Activated T-cell treated with anti-CD3 and anti-CD28 coated beads, Interleukin-2, amount 50 U/mL, for 72 hours (primary cell): Measurements from ENCODE around the gene ATXN1. TPM values are rescaled to one million over a fixed set of nuclear protein-coding genes. Genes with fewer than 3 reads are reported as not detected.
"Not testable (repeated sequence)": the region's sequence is repeated elsewhere in the genome, so short reads cannot be mapped to it uniquely, and the experiment has no call there.

ENCODE experiments used
- ATAC-seq, 2 donors: fragments of 150-1000 bp; cut with Tn5 transposase; replicated peaks in 1 of 2; 2 replicates each; pipeline ENCODE4 v1.10.0; 2021; ENCODE audit warnings: moderate library complexity in 2 of 2, mild to moderate bottlenecking in 1 of 2
- DNase-seq, 2 donors: peaks; one replicate each; pipeline ENCODE4 v3.0.0; 2021 to 2022; ENCODE audit warnings: mixed read lengths in 1 of 2
- H3K27ac Mint-ChIP-seq: one replicate; pipeline ENCODE4 v1.8.0; 2022; ENCODE audit warnings: mild to moderate bottlenecking, moderate library complexity, mixed read lengths
- H3K27me3 Mint-ChIP-seq: one replicate; pipeline ENCODE4 v1.8.0; 2022; ENCODE audit warnings: low read depth, mixed read lengths
- H3K36me3 Mint-ChIP-seq, 2 donors: one replicate each; pipeline ENCODE4 v1.8.0; 2022; ENCODE audit warnings: mixed read lengths in 2 of 2, mild to moderate bottlenecking in 1 of 2; ENCODE audit not compliant: insufficient read depth in 2 of 2
- H3K4me1 Mint-ChIP-seq: one replicate; pipeline ENCODE4 v1.8.0; 2022; ENCODE audit warnings: low read depth, mixed read lengths
- H3K4me3 Mint-ChIP-seq, 2 donors: one replicate each; pipeline ENCODE4 v1.8.0; 2022; ENCODE audit warnings: mild to moderate bottlenecking in 2 of 2, mixed read lengths in 2 of 2, moderate library complexity in 2 of 2
- H3K9me3 Mint-ChIP-seq, 2 donors: one replicate each; pipeline ENCODE4 v1.8.0; 2022; ENCODE audit warnings: mixed read lengths in 2 of 2
- total RNA-seq, 2 donors: library from RNA; stranded (reverse); gene quantifications; one replicate each; pipeline ENCODE4 v1.2.3, GENCODE V29; 2022

The ATXN1 gene
- total RNA-seq, 2 donors from 2014 or later, result 46.5 to 65.1 TPM

GRCh38 chr6:16544521-16544920 lies 216.7 kb downstream of the ATXN1 start:
- Mint-ChIP-seq H3K27me3 (no peaks in the 10 kb centered on the region), H3K4me1 (peaks cover 33% of the 10 kb centered on the region), H3K9me3 (no peaks in the 10 kb centered on the region), H3K27ac (no peak overlapping the region), H3K4me3 (no peak overlapping the region), H3K36me3 (peaks cover 3 to 5% of the 10 kb centered on the region in 2 donors)
- DNase-seq, result no peak
- no peak for ATAC-seq

DNA sequence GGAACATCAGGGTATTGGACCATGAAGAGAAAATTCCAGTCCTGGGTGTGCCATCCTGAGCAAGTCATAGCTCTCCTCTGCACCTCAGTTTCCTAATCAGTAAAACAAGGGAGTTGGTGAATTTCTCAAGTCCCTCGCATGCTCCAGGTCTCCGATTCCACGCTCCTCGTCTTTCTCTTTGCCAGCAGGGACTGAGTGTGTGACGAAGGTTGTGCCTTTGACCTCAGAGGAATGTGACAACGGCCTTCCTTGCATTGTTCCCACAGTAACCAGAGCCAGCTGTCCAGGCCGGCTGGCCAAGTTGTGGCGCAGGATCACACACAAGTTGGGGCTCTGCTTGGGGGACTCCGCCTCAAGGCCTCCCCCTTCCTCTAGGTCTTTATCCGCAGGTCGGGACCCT lies 217.3 kb downstream of the ATXN1 start:
- peaks cover 3 to 5% of the 10 kb centered on the region in 2 donors for H3K36me3 Mint-ChIP-seq
- H3K27me3 Mint-ChIP-seq, result no peaks in the 10 kb centered on the region
- ATAC-seq (no peak), DNase-seq (no peak)
- H3K4me1 Mint-ChIP-seq, result peaks cover 38% of the 10 kb centered on the region
- H3K27ac Mint-ChIP-seq, result no peak overlapping the region
- no peaks in the 10 kb centered on the region for H3K9me3 Mint-ChIP-seq
- H3K4me3 Mint-ChIP-seq, result no peak overlapping the region

DNA sequence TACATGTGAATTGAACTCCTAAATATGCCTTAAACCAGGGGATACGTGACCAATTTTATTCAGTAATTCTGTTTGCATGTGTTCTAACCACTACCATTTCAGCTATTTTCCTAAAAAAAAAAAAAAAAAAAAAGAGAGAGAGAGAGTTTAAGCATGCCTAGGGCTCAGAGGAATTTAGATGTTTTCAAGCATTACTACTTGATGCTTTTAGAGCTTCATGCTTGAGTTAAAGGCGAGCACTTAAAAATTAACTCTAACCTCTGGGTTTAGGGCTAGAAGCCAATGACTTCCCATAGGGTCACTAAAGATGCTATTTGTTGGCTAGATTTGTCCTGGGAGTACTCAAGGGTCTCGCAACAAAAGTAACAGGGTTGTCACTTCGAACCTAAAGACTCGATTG lies 217.7 kb downstream of the ATXN1 start:
- no peak overlapping the region for H3K27ac Mint-ChIP-seq
- DNase-seq (no peak), ATAC-seq (no peak)
- no peaks in the 10 kb centered on the region for H3K27me3 Mint-ChIP-seq
- H3K4me1 Mint-ChIP-seq, result peaks cover 43% of the 10 kb centered on the region
- H3K36me3 Mint-ChIP-seq, result peaks cover 3 to 5% of the 10 kb centered on the region in 2 donors
- no peaks in the 10 kb centered on the region for H3K9me3 Mint-ChIP-seq
- H3K4me3 Mint-ChIP-seq, result no peak overlapping the region

- ATAC-seq (no peak), DNase-seq (no peak)
- no peaks in the 10 kb centered on the region for H3K9me3 Mint-ChIP-seq
- peaks cover 40% of the 10 kb centered on the region for H3K4me1 Mint-ChIP-seq
- no peaks in the 10 kb centered on the region for H3K27me3 Mint-ChIP-seq
- H3K27ac Mint-ChIP-seq, result no peak overlapping the region
- H3K4me3 Mint-ChIP-seq, result no peak overlapping the region
- H3K36me3 Mint-ChIP-seq, result peaks cover 3 to 5% of the 10 kb centered on the region in 2 donors
Observed at GRCh38 chr6:16542070-16542469, 219.2 kb downstream of the ATXN1 start.

DNA sequence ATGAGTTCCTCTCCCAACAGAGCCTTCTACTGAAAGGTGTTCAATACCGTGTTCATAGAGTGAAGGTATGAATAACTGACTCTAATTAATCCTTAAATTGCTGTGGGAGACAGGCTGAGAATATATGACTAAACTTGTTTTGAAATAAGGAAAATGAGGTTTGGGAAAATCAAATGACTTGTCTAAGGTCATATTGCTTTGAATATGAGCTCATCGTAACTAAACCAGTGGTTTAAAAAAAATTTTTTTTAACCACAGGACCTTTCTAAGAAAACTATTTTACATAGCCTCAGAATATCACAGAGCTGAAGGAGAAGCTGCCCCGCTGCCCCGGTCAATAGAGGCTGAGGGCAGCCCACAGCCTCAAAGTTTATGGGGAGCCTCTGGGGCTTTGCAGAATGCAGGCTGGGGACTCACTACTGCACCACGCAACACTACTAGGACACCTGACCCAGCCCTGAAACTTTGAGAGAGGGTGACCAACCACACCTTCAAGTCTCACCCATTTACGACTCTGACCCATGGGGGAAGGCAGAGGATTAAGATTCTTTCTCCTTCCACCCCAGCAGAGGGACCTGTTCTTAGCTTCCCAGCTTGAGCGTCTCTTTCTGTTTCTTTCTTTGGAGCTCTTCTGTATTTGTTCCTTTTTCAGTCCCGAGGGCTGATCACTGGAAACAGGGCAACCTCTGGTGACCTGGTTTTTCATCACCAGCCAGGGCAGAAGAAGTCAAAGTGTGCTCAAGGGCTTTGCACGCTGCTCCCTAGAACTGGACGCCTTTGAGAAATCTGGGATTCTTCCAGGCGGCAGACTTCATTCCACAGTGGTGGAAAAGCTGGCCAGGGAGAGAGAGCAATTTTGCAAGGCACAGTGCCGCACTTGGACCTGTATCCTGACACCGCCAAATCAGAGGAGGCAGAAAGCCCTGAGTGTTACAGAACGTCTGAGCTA lies 220.2 kb downstream of the ATXN1 start:
- peaks cover 3 to 5% of the 10 kb centered on the region in 2 donors for H3K36me3 Mint-ChIP-seq
- H3K4me1 Mint-ChIP-seq, result peaks cover 40% of the 10 kb centered on the region
- H3K27me3 Mint-ChIP-seq, result no peaks in the 10 kb centered on the region
- no peaks in the 10 kb centered on the region for H3K9me3 Mint-ChIP-seq
- peak overlapping the region; percentile 4 to 7 for H3K4me3 Mint-ChIP-seq
- no peak overlapping the region for H3K27ac Mint-ChIP-seq
- no peak for DNase-seq
- ATAC-seq, result peak; percentile 68 to 69

DNA sequence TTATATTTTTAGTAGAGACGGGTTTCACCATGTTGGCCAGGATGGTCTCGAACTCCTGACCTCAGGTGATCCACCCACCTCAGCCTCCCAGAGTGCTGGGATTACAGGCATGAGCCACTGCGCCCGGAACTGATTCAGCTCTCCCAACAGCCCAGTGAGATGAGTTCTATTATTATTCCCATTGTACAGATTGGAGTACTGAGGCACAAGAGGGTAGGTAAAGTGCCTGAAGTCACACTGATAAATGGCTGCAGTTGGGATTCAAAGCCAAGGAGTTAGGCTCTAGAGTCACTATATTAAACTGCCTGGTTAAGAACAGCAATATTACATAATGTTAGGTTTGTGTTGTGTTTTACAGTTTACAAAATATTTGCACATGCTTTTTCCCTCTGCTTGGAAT lies 220.9 kb downstream of the ATXN1 start:
- peaks cover 45% of the 10 kb centered on the region for H3K4me1 Mint-ChIP-seq
- H3K4me3 Mint-ChIP-seq, result not testable (repeated sequence)

GRCh38 chr6:16539086-16539931 lies 222.0 kb downstream of the ATXN1 start:
- Mint-ChIP-seq H3K4me1 (peaks cover 47% of the 10 kb centered on the region), H3K4me3 (peak overlapping the region in 1 of 2 donors; percentile 13), H3K27ac (peak overlapping the region; percentile 11), H3K36me3 (peaks cover 1 to 2% of the 10 kb centered on the region in 2 donors), H3K9me3 (no peaks in the 10 kb centered on the region), H3K27me3 (no peaks in the 10 kb centered on the region)
- ATAC-seq, result peak; percentile 48 to 61
- no peak for DNase-seq

More for the DNA sequence above, 220.9 kb downstream of the ATXN1 start:
- not testable (repeated sequence) for H3K27ac Mint-ChIP-seq, ATAC-seq, DNase-seq, H3K27me3 Mint-ChIP-seq, H3K9me3 Mint-ChIP-seq, H3K36me3 Mint-ChIP-seq

DNA sequence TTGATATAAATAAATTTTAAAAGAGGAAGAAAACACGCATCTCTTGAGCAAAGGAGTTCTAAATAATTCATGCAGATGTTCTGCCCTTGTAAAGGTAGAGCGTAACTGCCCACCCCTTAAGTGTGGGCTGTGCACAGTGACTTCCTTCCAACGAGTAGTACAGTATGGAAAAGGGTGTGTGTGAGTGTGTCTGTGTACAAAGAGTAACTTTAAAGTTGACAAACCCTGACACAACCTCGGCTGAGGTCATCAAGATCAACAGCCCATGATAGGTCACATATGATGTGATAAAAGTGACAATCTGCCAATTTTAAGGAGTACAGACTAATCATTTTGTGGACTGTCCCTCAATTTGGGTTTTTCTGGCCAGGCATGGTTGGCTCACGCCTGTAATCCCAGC lies 225.7 kb downstream of the ATXN1 start:
- no peak for DNase-seq
- Mint-ChIP-seq H3K4me1 (peaks cover 58% of the 10 kb centered on the region), H3K36me3 (peaks cover 1 to 3% of the 10 kb centered on the region in 2 donors), H3K27ac (no peak overlapping the region), H3K27me3 (no peaks in the 10 kb centered on the region), H3K9me3 (peaks cover 0 to 2% of the 10 kb centered on the region in 2 donors), H3K4me3 (no peak overlapping the region)
- ATAC-seq, result no peak

- Mint-ChIP-seq H3K27me3 (no peaks in the 10 kb centered on the region), H3K27ac (peak overlapping the region; percentile 89)
Observed at GRCh38 chr6:16533721-16534136, 227.5 kb downstream of the ATXN1 start.

GRCh38 chr6:16533210-16533609 lies 228.1 kb downstream of the ATXN1 start:
- Mint-ChIP-seq H3K9me3 (peaks cover 0 to 2% of the 10 kb centered on the region in 2 donors), H3K4me1 (peaks cover 39% of the 10 kb centered on the region), H3K36me3 (peaks cover 0 to 3% of the 10 kb centered on the region in 2 donors), H3K27ac (peak overlapping the region; percentile 89), H3K4me3 (peak overlapping the region in 1 of 2 donors; percentile 55), H3K27me3 (no peaks in the 10 kb centered on the region)
- peak in 1 of 2 donors; percentile 2 for ATAC-seq
- DNase-seq, result no peak

More at GRCh38 chr6:16533721-16534136, 227.5 kb downstream of the ATXN1 start:
- peak overlapping the region in 1 of 2 donors; percentile 55 for H3K4me3 Mint-ChIP-seq
- peaks cover 0 to 2% of the 10 kb centered on the region in 2 donors for H3K9me3 Mint-ChIP-seq
- ATAC-seq, result peak; percentile 94 to 97
- peaks cover 0 to 3% of the 10 kb centered on the region in 2 donors for H3K36me3 Mint-ChIP-seq
- peak; percentile 11 to 40 for DNase-seq
- peaks cover 42% of the 10 kb centered on the region for H3K4me1 Mint-ChIP-seq

DNA sequence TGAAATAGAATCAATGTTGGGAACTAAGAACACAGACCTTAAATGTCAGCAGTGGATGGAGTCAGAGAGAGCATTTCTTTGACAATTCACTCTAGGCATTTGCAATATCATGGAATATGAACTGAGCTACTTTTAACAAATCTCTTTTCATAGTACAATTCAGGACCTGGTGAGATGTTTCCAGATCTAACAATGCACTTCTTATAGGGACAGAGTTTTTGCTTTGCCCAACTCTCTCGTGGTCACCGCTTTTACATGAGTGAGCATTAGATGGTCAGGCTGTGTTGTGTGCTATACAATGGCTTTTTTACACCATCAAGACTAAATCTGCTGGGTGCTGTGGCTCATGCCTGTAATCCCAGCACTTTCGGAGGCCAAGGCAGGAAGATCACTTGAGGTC lies 233.6 kb downstream of the ATXN1 start:
- Mint-ChIP-seq H3K27ac (no peak overlapping the region), H3K4me1 (peaks cover 31% of the 10 kb centered on the region), H3K36me3 (peaks cover 4 to 6% of the 10 kb centered on the region in 2 donors), H3K9me3 (peaks cover 0 to 2% of the 10 kb centered on the region in 2 donors), H3K27me3 (no peaks in the 10 kb centered on the region), H3K4me3 (no peak overlapping the region)
- ATAC-seq, result no peak
- DNase-seq, result no peak

DNA sequence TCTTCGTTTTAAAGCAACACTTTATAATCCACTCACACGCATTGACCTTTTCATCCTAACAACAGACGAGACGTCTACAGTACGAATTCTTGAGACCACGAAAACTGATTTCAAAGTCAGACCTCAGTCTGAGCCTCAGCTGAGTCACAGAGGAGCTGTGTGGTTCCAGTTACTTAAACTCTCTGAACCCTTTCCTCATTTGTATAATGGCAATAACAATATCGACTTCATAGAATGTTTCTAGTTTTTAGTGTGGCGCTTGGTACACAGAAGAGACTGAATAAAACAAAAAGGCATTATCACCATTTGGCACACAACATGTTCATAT lies 236.9 kb downstream of the ATXN1 start:
- Mint-ChIP-seq H3K36me3 (peaks cover 7 to 14% of the 10 kb centered on the region in 2 donors), H3K4me3 (peak overlapping the region; percentile 1 to 27), H3K27me3 (no peaks in the 10 kb centered on the region), H3K4me1 (peaks cover 28% of the 10 kb centered on the region), H3K9me3 (peaks cover 0 to 2% of the 10 kb centered on the region in 2 donors), H3K27ac (peak overlapping the region; percentile 11)
- ATAC-seq (peak; percentile 98), DNase-seq (peak; percentile 29 to 48)
